Breast epithelium (tissue), 4 donors: ENCODE results near the gene RAB7B. TPM values are rescaled to one million over a fixed set of nuclear protein-coding genes. Genes with fewer than 3 reads are reported as not detected.

ENCODE experiments used
- DNase-seq, 2 donors: peaks; one replicate each; pipeline ENCODE4 v3.0.0-alpha.2; 2019; ENCODE audit warnings: low spot score in 2 of 2
- H3K27ac ChIP-seq, 2 donors: fragments of 200-600 bp; sonication (generic) in 1 of 2; one replicate each; pipeline ENCODE4 v1.5.1; 2016 to 2019; ENCODE audit warnings: mild to moderate bottlenecking in 1 of 2
- H3K27me3 ChIP-seq, 2 donors: fragments of 200-600 bp; sonication (generic) in 1 of 2; one replicate each; pipeline versions ENCODE4 v1.5.1 to v1.6.0; 2017 to 2019; ENCODE audit warnings: control low read depth in 1 of 2, mild to moderate bottlenecking in 1 of 2
- H3K36me3 ChIP-seq: fragments of 200-600 bp; one replicate; pipeline ENCODE4 v1.5.1; 2019
- H3K4me1 ChIP-seq, 2 donors: fragments of 200-600 bp; sonication (generic); one replicate each; pipeline ENCODE4 v1.5.1; 2016 to 2019; ENCODE audit warnings: control low read depth in 1 of 2
- H3K4me3 ChIP-seq, 3 donors: fragments of 200-600 bp; sonication (generic); 1 replicate in 2 of 3; 2 replicates in 1 of 3; pipeline ENCODE4 v1.5.1; 2016 to 2019; ENCODE audit warnings: mild to moderate bottlenecking in 3 of 3, moderate library complexity in 2 of 3
- H3K9me3 ChIP-seq, 2 donors: fragments of 200-600 bp; sonication (generic) in 1 of 2; one replicate each; pipeline ENCODE4 v1.5.1; 2016 to 2019; ENCODE audit warnings: control low read depth in 1 of 2
- POLR2A ChIP-seq: fragments of 450-650 bp; IDR thresholded peaks from one replicate; pipeline ENCODE4 v1.6.1; 2016; ENCODE audit warnings: antibody characterized with exemption, mild to moderate bottlenecking, moderate library complexity
- POLR2AphosphoS5 ChIP-seq, 3 donors: sonication (generic); formaldehyde crosslinking; IDR thresholded peaks; one replicate each; pipeline ENCODE4 v1.6.1; 2017; ENCODE audit warnings: antibody characterized with exemption in 3 of 3
- intact Hi-C: fragments of 100-400 bp; cut with DNase I; formaldehyde crosslinking; loops from one replicate; pipeline ENCODE4 v1.15.1; 2023; ENCODE audit warnings: low total_unique reads
- total RNA-seq, 3 donors: library from RNA; depleted of rRNA; stranded (reverse); fragments of >200 nt; gene quantifications; one replicate each; pipeline ENCODE4 v1.1.0, GENCODE V29; 2016
- TF ChIP-seq, protein P1 (sequence below), 3 donors: fragments of 450-650 bp; IDR thresholded peaks; one replicate each; pipeline ENCODE4 v1.5.1; 2016 to 2017; ENCODE audit warnings: antibody characterized with exemption in 3 of 3, mild to moderate bottlenecking in 3 of 3, moderate library complexity in 3 of 3

Gene RAB7B
- total RNA-seq, 3 donors from 2014 or later, result 1.3 to 6.6 (median 2.9) TPM

- Histone ChIP-seq H3K27me3 (no peaks in the 10 kb centered on the region), H3K9me3 (no peaks in the 10 kb centered on the region), H3K4me1 (no peaks in the 10 kb centered on the region), H3K27ac (no peak overlapping the region), H3K36me3 (no peaks in the 10 kb centered on the region), H3K4me3 (no peak overlapping the region)
- no peak for DNase-seq
- TF ChIP-seq POLR2AphosphoS5 (IDR thresholded peaks at IDR 0.05) (no peak), POLR2A (no peak)
- TF ChIP-seq, protein P1, sequence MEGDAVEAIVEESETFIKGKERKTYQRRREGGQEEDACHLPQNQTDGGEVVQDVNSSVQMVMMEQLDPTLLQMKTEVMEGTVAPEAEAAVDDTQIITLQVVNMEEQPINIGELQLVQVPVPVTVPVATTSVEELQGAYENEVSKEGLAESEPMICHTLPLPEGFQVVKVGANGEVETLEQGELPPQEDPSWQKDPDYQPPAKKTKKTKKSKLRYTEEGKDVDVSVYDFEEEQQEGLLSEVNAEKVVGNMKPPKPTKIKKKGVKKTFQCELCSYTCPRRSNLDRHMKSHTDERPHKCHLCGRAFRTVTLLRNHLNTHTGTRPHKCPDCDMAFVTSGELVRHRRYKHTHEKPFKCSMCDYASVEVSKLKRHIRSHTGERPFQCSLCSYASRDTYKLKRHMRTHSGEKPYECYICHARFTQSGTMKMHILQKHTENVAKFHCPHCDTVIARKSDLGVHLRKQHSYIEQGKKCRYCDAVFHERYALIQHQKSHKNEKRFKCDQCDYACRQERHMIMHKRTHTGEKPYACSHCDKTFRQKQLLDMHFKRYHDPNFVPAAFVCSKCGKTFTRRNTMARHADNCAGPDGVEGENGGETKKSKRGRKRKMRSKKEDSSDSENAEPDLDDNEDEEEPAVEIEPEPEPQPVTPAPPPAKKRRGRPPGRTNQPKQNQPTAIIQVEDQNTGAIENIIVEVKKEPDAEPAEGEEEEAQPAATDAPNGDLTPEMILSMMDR (IDR thresholded peaks at IDR 0.05), result no peak
- intact Hi-C loops, result no loop called here
These were observed 18.6 kb upstream of the RAB7B start for GRCh38 chr1:206021626-206022365.

DNA sequence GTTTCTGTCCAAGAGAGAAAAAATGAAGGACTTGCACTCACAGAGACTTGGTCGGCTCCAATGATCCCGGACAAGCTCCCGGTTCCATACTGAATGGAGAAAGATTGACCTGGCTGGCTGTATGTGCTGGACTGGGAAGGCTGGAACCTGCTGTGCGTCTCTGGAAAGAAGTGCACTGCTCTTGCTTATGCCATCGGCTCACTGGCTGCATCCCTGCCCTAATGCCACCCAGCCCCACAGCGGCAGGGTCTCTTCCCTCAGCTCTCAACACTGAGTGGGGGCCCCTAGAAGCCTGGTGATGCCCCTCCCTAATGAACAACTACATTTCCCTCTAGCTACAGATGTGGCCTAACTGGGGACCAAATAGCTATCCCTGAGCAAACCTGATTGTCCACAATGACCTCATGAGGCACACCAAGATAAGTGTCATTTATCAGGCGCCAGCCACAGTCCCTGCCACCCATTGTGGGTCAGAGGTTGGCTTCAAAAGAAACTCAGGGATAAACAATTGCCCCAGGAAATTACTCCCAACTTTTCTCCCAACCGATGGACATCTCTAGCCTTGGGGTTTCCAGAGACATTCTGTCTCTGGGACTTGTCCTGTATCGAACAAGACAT is 17.9 kb upstream of the RAB7B start:
- TF ChIP-seq, protein P1 (IDR thresholded peaks at IDR 0.05), result no peak
- no peak for TF ChIP-seq POLR2AphosphoS5 (IDR thresholded peaks at IDR 0.05)
- no peak for TF ChIP-seq POLR2A
- no peaks in the 10 kb centered on the region for H3K9me3 ChIP-seq
- no peak overlapping the region for H3K4me3 ChIP-seq
- no peak overlapping the region for H3K27ac ChIP-seq
- no peak for DNase-seq
- H3K36me3 ChIP-seq, result no peaks in the 10 kb centered on the region
- no peaks in the 10 kb centered on the region for H3K4me1 ChIP-seq
- intact Hi-C loops, result no loop called here
- no peaks in the 10 kb centered on the region for H3K27me3 ChIP-seq

- intact Hi-C loops, result no loop called here
- DNase-seq, result no peak
- no peak overlapping the region for H3K4me3 ChIP-seq
- TF ChIP-seq POLR2AphosphoS5 (IDR thresholded peaks at IDR 0.05), result no peak
- TF ChIP-seq, protein P1 (IDR thresholded peaks at IDR 0.05), result no peak
- no peak for TF ChIP-seq POLR2A
- H3K4me1 ChIP-seq, result no peaks in the 10 kb centered on the region
- no peaks in the 10 kb centered on the region for H3K27me3 ChIP-seq
- no peaks in the 10 kb centered on the region for H3K36me3 ChIP-seq
- H3K27ac ChIP-seq, result no peak overlapping the region
- H3K9me3 ChIP-seq, result no peaks in the 10 kb centered on the region
These were observed 17.3 kb upstream of the RAB7B start for GRCh38 chr1:206020393-206021007.

DNA sequence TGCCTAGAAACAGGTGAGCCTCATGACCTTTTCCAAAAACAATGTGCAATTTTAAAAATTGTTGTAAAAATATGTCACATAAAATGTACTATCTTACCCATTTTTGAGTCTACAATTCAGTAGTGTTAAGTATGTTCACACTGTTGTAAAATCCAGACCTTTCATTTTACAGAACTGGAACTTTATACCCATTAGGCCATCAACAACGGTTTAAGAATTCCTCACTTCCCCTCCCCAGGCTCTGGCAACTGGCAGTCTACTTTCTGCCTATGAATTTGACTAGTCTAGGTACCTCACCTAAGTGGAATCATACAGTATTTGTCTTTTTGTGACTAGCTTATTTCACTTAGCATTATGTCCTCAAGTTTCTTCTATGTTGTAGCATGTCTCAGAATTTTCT is 11.9 kb upstream of the RAB7B start:
- intact Hi-C loops, result no loop called here
- no peak overlapping the region for H3K4me3 ChIP-seq
- H3K36me3 ChIP-seq, result no peaks in the 10 kb centered on the region
- H3K27ac ChIP-seq, result no peak overlapping the region
- H3K27me3 ChIP-seq, result no peaks in the 10 kb centered on the region
- H3K9me3 ChIP-seq, result no peaks in the 10 kb centered on the region
- TF ChIP-seq POLR2A (no peak), POLR2AphosphoS5 (IDR thresholded peaks at IDR 0.05) (no peak)
- TF ChIP-seq, protein P1 (IDR thresholded peaks at IDR 0.05), result no peak
- no peak for DNase-seq
- H3K4me1 ChIP-seq, result no peaks in the 10 kb centered on the region

DNA sequence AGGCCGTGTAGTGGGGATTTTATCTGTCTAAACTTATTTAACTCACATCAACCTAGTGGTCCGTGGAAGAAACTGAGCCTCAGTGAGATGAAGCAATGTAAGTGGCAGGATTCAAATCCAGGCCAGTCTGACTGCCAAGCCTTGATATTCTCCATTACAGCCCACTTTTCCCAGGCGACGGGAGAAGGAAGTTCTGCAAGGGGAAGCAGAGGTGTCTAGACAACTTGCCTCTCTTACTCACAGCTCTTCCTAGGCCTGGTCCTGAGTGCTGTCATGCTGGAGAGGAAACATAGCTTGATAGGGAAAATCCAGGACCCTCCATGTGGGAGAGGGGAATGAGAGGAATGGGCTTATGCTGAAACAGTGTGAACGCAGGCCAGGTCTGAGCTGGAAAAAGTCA is 11.4 kb upstream of the RAB7B start:
- Histone ChIP-seq H3K27me3 (no peaks in the 10 kb centered on the region), H3K4me1 (no peaks in the 10 kb centered on the region), H3K27ac (no peak overlapping the region), H3K36me3 (no peaks in the 10 kb centered on the region), H3K9me3 (no peaks in the 10 kb centered on the region), H3K4me3 (no peak overlapping the region)
- DNase-seq, result no peak
- intact Hi-C loops, result no loop called here
- TF ChIP-seq POLR2A (no peak), POLR2AphosphoS5 (IDR thresholded peaks at IDR 0.05) (no peak)
- TF ChIP-seq, protein P1 (IDR thresholded peaks at IDR 0.05), result no peak
